ENCODE data around the gene RC3H1.
"Not testable (repeated sequence)": the region's sequence is repeated elsewhere in the genome, so short reads cannot be mapped to it uniquely, and the experiment has no call there.

GRCh38 chr1:174055797-174056196 is 33.6 kb upstream of the RC3H1 start:
- not testable (repeated sequence) for TF ChIP-seq POLR2A (IDR thresholded peaks at IDR 0.05; ENCODE audit: low read length); HOXA7 (CRISPR knock-in tag; IDR thresholded peaks at IDR 0.05); RNF2 (IDR thresholded peaks at IDR 0.05; ENCODE audit: borderline replicate concordance, low read depth); CTCF (IDR thresholded peaks at IDR 0.05); CEBPB (IDR thresholded peaks at IDR 0.05); FOXS1 (CRISPR knock-in tag; IDR thresholded peaks at IDR 0.05); POLR2AphosphoS2 (conservative IDR thresholded peaks at IDR 0.05; ENCODE audit: low read length); SMC3 (IDR thresholded peaks at IDR 0.05); CHD2 (IDR thresholded peaks at IDR 0.05; ENCODE audit: low read length, partially characterized antibody); CHD4 (IDR thresholded peaks at IDR 0.05; ENCODE audit: borderline replicate concordance); TFCP2L1 (CRISPR knock-in tag; IDR thresholded peaks at IDR 0.05); MYC (IDR thresholded peaks at IDR 0.05; ENCODE audit: borderline replicate concordance, low read length); HOXB13 (CRISPR knock-in tag; IDR thresholded peaks at IDR 0.05; ENCODE audit: low read depth)
